Esophagus muscularis mucosa (tissue), 4 donors: ENCODE data around the gene CIT. TPM values are rescaled to one million over a fixed set of nuclear protein-coding genes. Genes with fewer than 3 reads are reported as not detected.

Experiments
- DNase-seq: peaks from one replicate; pipeline ENCODE4 v3.0.0-alpha.2; 2017; ENCODE audit errors: extremely low spot score
- H3K27ac ChIP-seq, 4 donors: fragments of 200-600 bp; sonication (generic); replicated peaks in 1 of 4; 1 replicate in 3 of 4; 2 replicates in 1 of 4; pipeline ENCODE4 v1.5.1; 2016 to 2019; ENCODE audit warnings: mild to moderate bottlenecking in 1 of 4
- H3K27me3 ChIP-seq, 4 donors: fragments of 200-600 bp; sonication (generic); one replicate each; pipeline versions ENCODE4 v1.5.1 to v1.6.0; 2016 to 2019
- H3K36me3 ChIP-seq, 4 donors: fragments of 200-600 bp; sonication (generic); one replicate each; pipeline ENCODE4 v1.5.1; 2016 to 2019
- H3K4me1 ChIP-seq, 4 donors: fragments of 200-600 bp; sonication (generic); one replicate each; pipeline ENCODE4 v1.5.1; 2016 to 2019
- H3K4me3 ChIP-seq, 4 donors: fragments of 200-600 bp; sonication (generic); 1 replicate in 2 of 4; 2 replicates in 2 of 4; pipeline ENCODE4 v1.5.1; 2016 to 2019; ENCODE audit warnings: mild to moderate bottlenecking in 4 of 4, moderate library complexity in 1 of 4
- H3K9me3 ChIP-seq, 4 donors: fragments of 200-600 bp; sonication (generic); 1 replicate in 3 of 4; 2 replicates in 1 of 4; pipeline ENCODE4 v1.5.1; 2016 to 2019
- CTCF ChIP-seq, 3 experiments: fragments of 200-600 bp in 2 of 3; fragments of 450-650 bp in 1 of 3; sonication (generic) in 2 of 3; IDR thresholded peaks; one replicate each; pipeline ENCODE4 v1.5.1; 2017 to 2019; ENCODE audit warnings: antibody characterized with exemption in 3 of 3, mild to moderate bottlenecking in 2 of 3, moderate library complexity in 1 of 3
- EP300 ChIP-seq: sonication (generic); formaldehyde crosslinking; IDR thresholded peaks from one replicate; pipeline ENCODE4 v1.6.1; 2017; ENCODE audit warnings: antibody characterized with exemption
- POLR2A ChIP-seq: fragments of 450-650 bp; IDR thresholded peaks from one replicate; pipeline ENCODE4 v1.6.1; 2017; ENCODE audit warnings: antibody characterized with exemption, moderate library complexity, mild to moderate bottlenecking, low read depth
- POLR2AphosphoS5 ChIP-seq, 2 donors: sonication (generic); formaldehyde crosslinking; IDR thresholded peaks; one replicate each; pipeline ENCODE4 v1.6.1; 2017; ENCODE audit warnings: antibody characterized with exemption in 2 of 2
- WGBS: methylation state at CpG from one replicate; pipeline ENCODE4 v1.1.5; 2018; 5-methylcytosine and 5-hydroxymethylcytosine counted together
- intact Hi-C: fragments of 100-400 bp; cut with DNase I; formaldehyde crosslinking; loops from one replicate; pipeline ENCODE4 v1.15.1; 2023
- total RNA-seq, 4 donors: library from RNA; depleted of rRNA; stranded (reverse); fragments of >200 nt; gene quantifications; one replicate each; pipeline versions ENCODE4 v1.1.0 to v1.2.1, GENCODE V29; 2016

The CIT gene
- total RNA-seq, 4 donors from 2014 or later = 5.1 to 14.8 (median 5.8) TPM

GRCh38 chr12:119817546-119818343 lies 59.4 kb downstream of the CIT start:
- Histone ChIP-seq H3K4me3 (no peak overlapping the region), H3K27me3 (no peaks in the 10 kb centered on the region), H3K4me1 (no peaks in the 10 kb centered on the region), H3K36me3 (no peaks in the 10 kb centered on the region), H3K9me3 (no peaks in the 10 kb centered on the region), H3K27ac (no peak overlapping the region)
- DNase-seq = no peak
- intact Hi-C loops = no loop called here
- TF ChIP-seq CTCF (IDR thresholded peaks at IDR 0.05) = no peak
- TF ChIP-seq EP300 = no peak
- no peak for TF ChIP-seq POLR2AphosphoS5 (IDR thresholded peaks at IDR 0.05)
- no peak for TF ChIP-seq POLR2A
- 100% methylated on average over 2 of the region's 2 CpGs for WGBS

GRCh38 chr12:119809023-119809422 lies 68.1 kb downstream of the CIT start:
- peaks cover 0 to 48% (median 0%) of the 10 kb centered on the region in 4 donors for H3K27me3 ChIP-seq
- H3K36me3 ChIP-seq = no peaks in the 10 kb centered on the region
- TF ChIP-seq POLR2AphosphoS5 (IDR thresholded peaks at IDR 0.05) (no peak), POLR2A (no peak), EP300 (no peak), CTCF (IDR thresholded peaks at IDR 0.05) (no peak)
- no peaks in the 10 kb centered on the region for H3K9me3 ChIP-seq
- H3K4me3 ChIP-seq = no peak overlapping the region
- intact Hi-C loops = no loop called here
- 89% methylated on average over 2 of the region's 2 CpGs for WGBS
- H3K27ac ChIP-seq = no peak overlapping the region
- DNase-seq = no peak
- peaks cover 7 to 10% (median 8%) of the 10 kb centered on the region in 4 donors for H3K4me1 ChIP-seq

- Histone ChIP-seq H3K36me3 (no peaks in the 10 kb centered on the region), H3K9me3 (no peaks in the 10 kb centered on the region), H3K27ac (no peak overlapping the region), H3K4me1 (peaks cover 11 to 15% (median 14%) of the 10 kb centered on the region in 4 donors), H3K27me3 (peaks cover 0 to 50% (median 0%) of the 10 kb centered on the region in 4 donors), H3K4me3 (no peak overlapping the region)
- intact Hi-C loops = no loop called here
- no peak for TF ChIP-seq POLR2AphosphoS5 (IDR thresholded peaks at IDR 0.05)
- TF ChIP-seq CTCF (IDR thresholded peaks at IDR 0.05) = no peak
- no peak for TF ChIP-seq EP300
- TF ChIP-seq POLR2A = no peak
- DNase-seq = no peak
- 91% methylated on average over 6 of the region's 6 CpGs for WGBS
Measured at GRCh38 chr12:119808441-119808840, 68.7 kb downstream of the CIT start.

- H3K4me1 ChIP-seq = peaks cover 14 to 24% (median 22%) of the 10 kb centered on the region in 4 donors
- intact Hi-C loops = no loop called here
- peaks cover 0 to 50% (median 0%) of the 10 kb centered on the region in 4 donors for H3K27me3 ChIP-seq
- DNase-seq = no peak
- no peaks in the 10 kb centered on the region for H3K36me3 ChIP-seq
- no peak overlapping the region for H3K4me3 ChIP-seq
- no peak overlapping the region for H3K27ac ChIP-seq
- TF ChIP-seq POLR2A (no peak), CTCF (IDR thresholded peaks at IDR 0.05) (no peak), POLR2AphosphoS5 (IDR thresholded peaks at IDR 0.05) (no peak), EP300 (no peak)
- H3K9me3 ChIP-seq = no peaks in the 10 kb centered on the region
Measured at GRCh38 chr12:119807380-119807779, 69.7 kb downstream of the CIT start.
